Prostate gland (tissue), 2 donors: ENCODE results near the gene GRIK5. TPM values are rescaled to one million over a fixed set of nuclear protein-coding genes. Genes with fewer than 3 reads are reported as not detected.

Experiments used
- DNase-seq: peaks from one replicate; pipeline ENCODE4 v3.0.0-alpha.2; 2019; ENCODE audit warnings: low spot score
- H3K27ac ChIP-seq, 2 donors: fragments of 200-600 bp; sonication (generic); 2 replicates each; pipeline ENCODE4 v1.5.1; 2017 to 2019
- H3K27me3 ChIP-seq: fragments of 200-600 bp; sonication (generic); replicated peaks from 2 replicates; pipeline ENCODE4 v1.5.1; 2019; ENCODE audit not compliant: insufficient read depth
- H3K36me3 ChIP-seq, 2 donors: fragments of 200-600 bp; sonication (generic); 1 replicate in 1 of 2; 2 replicates in 1 of 2; pipeline versions ENCODE4 v1.5.1 to v1.8.1; 2017 to 2019
- H3K4me1 ChIP-seq: fragments of 200-600 bp; sonication (generic); replicated peaks from 2 replicates; pipeline ENCODE4 v1.5.1; 2019
- H3K4me3 ChIP-seq, 2 donors: fragments of 200-600 bp; sonication (generic); 2 replicates each; pipeline ENCODE4 v1.5.1; 2017 to 2019
- H3K9me3 ChIP-seq: fragments of 200-600 bp; sonication (generic); 2 replicates; pipeline ENCODE4 v1.5.1; 2017
- POLR2A ChIP-seq: fragments of 450-650 bp; IDR thresholded peaks from one replicate; pipeline ENCODE4 v1.6.1; 2016; ENCODE audit warnings: antibody characterized with exemption, mild to moderate bottlenecking
- POLR2AphosphoS5 ChIP-seq: sonication (generic); formaldehyde crosslinking; IDR thresholded peaks from one replicate; pipeline ENCODE4 v1.6.1; 2017; ENCODE audit warnings: antibody characterized with exemption
- WGBS: methylation state at CpG from one replicate; pipeline ENCODE4 v1.1.5; 2018; 5-methylcytosine and 5-hydroxymethylcytosine counted together
- intact Hi-C: fragments of 100-400 bp; cut with DNase I; formaldehyde crosslinking; loops from one replicate; pipeline ENCODE4 v1.14.2; 2022
- total RNA-seq, 2 donors: library from RNA; depleted of rRNA; stranded (reverse); fragments of >200 nt; gene quantifications; one replicate each; pipeline ENCODE4 v1.1.0, GENCODE V29; 2016
- TF ChIP-seq, protein P1 (sequence below), 4 experiments: fragments of 200-600 bp in 2 of 4; fragments of 450-650 bp in 2 of 4; sonication (generic) in 2 of 4; IDR thresholded peaks; 1 replicate in 3 of 4; 2 replicates in 1 of 4; pipeline ENCODE4 v1.5.1; 2016 to 2019; ENCODE audit warnings: antibody characterized with exemption in 4 of 4, mild to moderate bottlenecking in 2 of 4, moderate library complexity in 2 of 4

GRIK5 gene
- total RNA-seq, 2 donors from 2014 or later: 1.3 to 25.2 TPM

DNA sequence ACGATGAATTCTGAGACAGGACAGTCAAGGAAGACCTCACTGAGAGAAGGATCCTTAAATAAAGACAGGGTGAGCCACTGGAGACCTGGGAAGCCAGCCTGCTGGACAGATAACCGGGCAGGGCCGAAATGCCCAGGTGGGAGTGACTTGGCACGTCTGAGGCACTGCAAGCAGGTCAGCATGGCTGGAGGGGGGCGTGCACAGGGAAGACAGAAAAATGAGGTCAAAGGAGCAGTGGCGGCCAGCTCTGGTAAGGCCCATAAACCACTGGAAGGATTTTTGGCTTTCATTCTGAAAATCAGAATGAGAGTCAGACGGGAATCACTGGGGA is 70.2 kb downstream of the GRIK5 start:
- Histone ChIP-seq H3K9me3 (no peaks in the 10 kb centered on the region), H3K4me3 (no peak overlapping the region), H3K36me3 (no peaks in the 10 kb centered on the region), H3K4me1 (no peaks in the 10 kb centered on the region), H3K27me3 (peaks cover 14% of the 10 kb centered on the region), H3K27ac (no peak overlapping the region)
- DNase-seq: no peak
- 85% methylated on average over 7 of the region's 7 CpGs for WGBS
- intact Hi-C loops: no loop called here
- TF ChIP-seq POLR2A (no peak), POLR2AphosphoS5 (no peak)
- TF ChIP-seq, protein P1, sequence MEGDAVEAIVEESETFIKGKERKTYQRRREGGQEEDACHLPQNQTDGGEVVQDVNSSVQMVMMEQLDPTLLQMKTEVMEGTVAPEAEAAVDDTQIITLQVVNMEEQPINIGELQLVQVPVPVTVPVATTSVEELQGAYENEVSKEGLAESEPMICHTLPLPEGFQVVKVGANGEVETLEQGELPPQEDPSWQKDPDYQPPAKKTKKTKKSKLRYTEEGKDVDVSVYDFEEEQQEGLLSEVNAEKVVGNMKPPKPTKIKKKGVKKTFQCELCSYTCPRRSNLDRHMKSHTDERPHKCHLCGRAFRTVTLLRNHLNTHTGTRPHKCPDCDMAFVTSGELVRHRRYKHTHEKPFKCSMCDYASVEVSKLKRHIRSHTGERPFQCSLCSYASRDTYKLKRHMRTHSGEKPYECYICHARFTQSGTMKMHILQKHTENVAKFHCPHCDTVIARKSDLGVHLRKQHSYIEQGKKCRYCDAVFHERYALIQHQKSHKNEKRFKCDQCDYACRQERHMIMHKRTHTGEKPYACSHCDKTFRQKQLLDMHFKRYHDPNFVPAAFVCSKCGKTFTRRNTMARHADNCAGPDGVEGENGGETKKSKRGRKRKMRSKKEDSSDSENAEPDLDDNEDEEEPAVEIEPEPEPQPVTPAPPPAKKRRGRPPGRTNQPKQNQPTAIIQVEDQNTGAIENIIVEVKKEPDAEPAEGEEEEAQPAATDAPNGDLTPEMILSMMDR (IDR thresholded peaks at IDR 0.05): no peak

DNA sequence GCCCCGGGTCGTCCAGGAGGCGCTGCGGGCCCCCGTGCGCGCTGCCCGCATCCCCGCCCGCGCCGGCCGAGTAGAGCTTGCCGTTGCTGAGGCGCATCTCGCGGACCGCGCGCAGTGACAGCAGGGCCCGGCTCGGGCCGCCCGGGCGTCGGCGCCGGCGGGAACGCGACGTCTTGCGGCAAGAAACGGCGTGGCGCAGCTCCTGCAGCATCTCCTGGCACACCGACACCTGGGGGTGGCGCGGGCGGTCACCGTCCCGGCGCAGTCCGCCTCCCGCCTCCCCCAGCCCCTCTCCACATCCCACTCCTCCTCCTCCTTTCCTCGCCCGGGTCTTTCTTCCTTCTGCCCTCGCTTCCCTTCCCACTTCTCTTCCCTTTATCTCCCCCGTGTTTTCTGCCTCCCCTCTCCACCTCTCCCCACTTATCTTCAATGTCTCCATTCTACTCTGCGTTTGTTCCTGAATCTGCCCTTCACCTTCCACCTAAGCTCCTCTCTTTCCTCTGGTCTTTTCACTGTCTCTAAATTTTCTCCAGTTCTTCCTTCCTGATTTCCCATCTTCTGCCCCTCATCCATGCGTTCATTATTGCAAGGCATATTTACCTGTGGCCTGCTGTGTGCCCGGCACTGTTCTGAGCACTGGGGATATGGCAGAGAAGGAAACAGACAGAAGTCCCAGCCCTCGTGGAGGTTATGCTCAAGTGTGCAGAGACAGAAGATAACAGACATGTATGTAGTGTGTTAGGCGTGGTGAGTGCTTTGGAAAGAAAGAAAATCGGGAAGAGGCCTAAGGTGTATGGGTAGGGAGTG is 70.7 kb downstream of the GRIK5 start:
- Histone ChIP-seq H3K27ac (no peak overlapping the region), H3K36me3 (no peaks in the 10 kb centered on the region), H3K27me3 (peaks cover 17% of the 10 kb centered on the region), H3K4me1 (no peaks in the 10 kb centered on the region), H3K9me3 (no peaks in the 10 kb centered on the region), H3K4me3 (no peak overlapping the region)
- no peak for DNase-seq
- WGBS: 11% methylated on average over 52 of the region's 55 CpGs
- TF ChIP-seq, protein P1 (IDR thresholded peaks at IDR 0.05): no peak
- TF ChIP-seq POLR2A (no peak), POLR2AphosphoS5 (no peak)
- intact Hi-C loops: no loop called here

DNA sequence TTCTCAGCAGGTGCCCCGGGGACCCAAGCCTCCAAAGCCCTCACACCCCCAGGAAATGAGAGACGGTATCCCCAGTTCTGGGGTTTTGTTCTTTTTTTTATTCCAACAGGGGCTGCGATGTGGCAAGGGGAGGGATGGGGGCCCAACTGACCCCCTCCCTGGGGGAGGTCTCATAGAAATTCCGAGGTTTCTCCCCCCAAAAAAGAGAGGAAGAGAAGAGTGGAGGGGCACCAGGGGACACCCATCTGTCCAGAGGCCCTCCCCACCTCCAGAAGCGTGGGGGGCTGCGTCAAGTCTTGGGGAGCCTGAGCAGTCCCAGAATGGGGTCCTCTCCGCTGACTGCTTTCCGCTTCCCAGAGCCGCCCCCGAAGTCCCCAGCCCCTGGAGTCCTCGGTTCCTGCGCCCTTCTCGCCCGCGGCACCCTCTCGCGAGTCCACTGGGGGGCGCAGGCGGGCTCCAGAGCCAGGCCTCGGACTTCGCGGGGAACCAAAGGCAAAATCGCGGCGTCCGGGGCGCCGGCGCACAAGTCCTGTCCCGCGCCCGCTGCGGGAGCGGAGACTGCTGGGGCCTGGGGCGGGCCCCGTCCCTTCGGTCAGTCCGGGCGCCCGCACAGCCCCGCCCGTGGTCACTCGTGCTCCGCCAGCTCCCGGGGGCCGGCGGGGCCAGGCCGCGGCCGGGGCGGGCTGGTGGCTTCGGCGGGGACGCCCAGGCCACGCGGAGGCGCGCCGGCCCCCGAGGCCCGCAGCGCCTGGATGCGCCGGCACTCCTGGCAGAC is 71.6 kb downstream of the GRIK5 start:
- no peak overlapping the region for H3K4me3 ChIP-seq
- 6% methylated on average over 52 of the region's 64 CpGs for WGBS
- no peak for DNase-seq
- peaks cover 17% of the 10 kb centered on the region for H3K27me3 ChIP-seq
- H3K4me1 ChIP-seq: no peaks in the 10 kb centered on the region
- H3K27ac ChIP-seq: no peak overlapping the region
- H3K36me3 ChIP-seq: no peaks in the 10 kb centered on the region
- H3K9me3 ChIP-seq: no peaks in the 10 kb centered on the region
- no peak for TF ChIP-seq POLR2AphosphoS5
- TF ChIP-seq, protein P1 (IDR thresholded peaks at IDR 0.05): peak in 2 of 4 experiments; percentile 32 to 34
- intact Hi-C loops: no loop called here

DNA sequence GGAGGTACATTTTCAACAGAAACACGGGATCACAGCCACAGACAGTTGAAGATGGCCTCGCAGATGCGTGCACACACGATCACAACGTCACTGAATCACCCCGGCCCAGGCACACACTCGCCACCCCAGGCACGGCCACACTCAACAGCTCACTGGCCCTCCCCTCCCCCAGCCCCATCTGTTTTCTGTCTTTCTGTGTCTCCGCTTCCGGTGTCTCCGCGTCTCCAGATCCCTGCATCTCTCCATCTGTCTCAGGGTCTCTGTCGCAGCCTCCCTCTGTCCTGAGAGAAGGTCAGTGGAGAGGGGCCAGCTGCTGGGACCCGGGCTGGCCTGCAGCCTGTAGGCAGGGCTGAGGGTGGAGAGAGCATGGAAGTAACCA is 72.2 kb downstream of the GRIK5 start:
- 3% methylated on average over 14 of the region's 14 CpGs for WGBS
- no peak overlapping the region for H3K27ac ChIP-seq
- H3K4me1 ChIP-seq: no peaks in the 10 kb centered on the region
- no peak for TF ChIP-seq POLR2A
- TF ChIP-seq, protein P1 (IDR thresholded peaks at IDR 0.05): no peak
- TF ChIP-seq POLR2AphosphoS5: no peak
- H3K9me3 ChIP-seq: no peaks in the 10 kb centered on the region
- intact Hi-C loops: no loop called here
- peaks cover 17% of the 10 kb centered on the region for H3K27me3 ChIP-seq
- no peak for DNase-seq
- no peak overlapping the region for H3K4me3 ChIP-seq
- H3K36me3 ChIP-seq: no peaks in the 10 kb centered on the region
